GM21367 (cell line): ENCODE measurements around the gene CXCR2.
A peak's percentile ranks its signal among the peaks of the same experiment; 100 is the strongest.
"Not testable (repeated sequence)": the region's sequence is repeated elsewhere in the genome, so short reads cannot be mapped to it uniquely, and the experiment has no call there.

Experiments used
- ATAC-seq: cut with Tn5 transposase; IDR thresholded peaks from one replicate; pipeline ENCODE4 v1.9.1; 2021; ENCODE audit not compliant: unreplicated experiment

The CXCR2 gene

GRCh38 chr2:218125626-218126080 lies at the start of gene CXCR2:
TSS of gene CXCR2 (plus strand) at chr2:218126028. CDS start at chr2:218134802, 8,774 bp downstream.
- no peak for ATAC-seq

- ATAC-seq = no peak
Measured at GRCh38 chr2:218077464-218078216, 48.2 kb upstream of the CXCR2 start.

GRCh38 chr2:218079943-218080913 lies 45.6 kb upstream of the CXCR2 start:
- ATAC-seq = no peak

- ATAC-seq = peak; percentile 95
Measured at GRCh38 chr2:218081063-218081462, 44.8 kb upstream of the CXCR2 start.

- ATAC-seq = no peak
Measured at GRCh38 chr2:218081695-218082094, 44.1 kb upstream of the CXCR2 start.

- ATAC-seq = no peak
Measured at GRCh38 chr2:218082586-218083351, 43.1 kb upstream of the CXCR2 start.

GRCh38 chr2:218083352-218083676 lies 42.5 kb upstream of the CXCR2 start:
- ATAC-seq = no peak

- ATAC-seq = no peak
Measured at GRCh38 chr2:218086478-218086877, 39.4 kb upstream of the CXCR2 start.

- ATAC-seq = no peak
Measured at GRCh38 chr2:218089259-218089658, 36.6 kb upstream of the CXCR2 start.

- no peak for ATAC-seq
Measured at GRCh38 chr2:218091746-218092145, 34.1 kb upstream of the CXCR2 start.

- ATAC-seq = no peak
Measured at GRCh38 chr2:218093879-218094278, 31.9 kb upstream of the CXCR2 start.

GRCh38 chr2:218095853-218096252 lies 30.0 kb upstream of the CXCR2 start:
- no peak for ATAC-seq

- no peak for ATAC-seq
Measured at GRCh38 chr2:218097975-218098374, 27.9 kb upstream of the CXCR2 start.

- not testable (repeated sequence) for ATAC-seq
Measured at GRCh38 chr2:218108834-218109233, 17.0 kb upstream of the CXCR2 start.

- ATAC-seq = not testable (repeated sequence)
Measured at GRCh38 chr2:218121789-218122188, 4.0 kb upstream of the CXCR2 start.

GRCh38 chr2:218122286-218122685 lies 3.5 kb upstream of the CXCR2 start:
- not testable (repeated sequence) for ATAC-seq

GRCh38 chr2:218123986-218124385 lies 1.8 kb upstream of the CXCR2 start:
- ATAC-seq = no peak

GRCh38 chr2:218125095-218125494 lies 733 bp upstream of the CXCR2 start:
- no peak for ATAC-seq

GRCh38 chr2:218127929-218128455 lies 2.2 kb downstream of the CXCR2 start:
- ATAC-seq = no peak

- ATAC-seq = no peak
Measured at GRCh38 chr2:218128781-218129457, 3.1 kb downstream of the CXCR2 start.
